Sigmoid colon (tissue), 4 donors: ENCODE results near the gene HACL1.

Source experiments
- CTCF ChIP-seq, 4 experiments: fragments of 450-650 bp in 3 of 4; fragments of 200-600 bp in 1 of 4; IDR thresholded peaks; one replicate each; pipeline ENCODE4 v1.5.1; 2016 to 2019; ENCODE audit warnings: antibody characterized with exemption in 4 of 4, mild to moderate bottlenecking in 3 of 4, moderate library complexity in 2 of 4
- POLR2A ChIP-seq, 2 donors: fragments of 450-650 bp; IDR thresholded peaks; one replicate each; pipeline ENCODE4 v1.6.1; 2016; ENCODE audit warnings: antibody characterized with exemption in 2 of 2, mild to moderate bottlenecking in 2 of 2, moderate library complexity in 2 of 2
- POLR2AphosphoS5 ChIP-seq, 4 donors: sonication (generic); formaldehyde crosslinking; IDR thresholded peaks; one replicate each; pipeline ENCODE4 v1.6.1; 2017; ENCODE audit warnings: antibody characterized with exemption in 4 of 4

DNA sequence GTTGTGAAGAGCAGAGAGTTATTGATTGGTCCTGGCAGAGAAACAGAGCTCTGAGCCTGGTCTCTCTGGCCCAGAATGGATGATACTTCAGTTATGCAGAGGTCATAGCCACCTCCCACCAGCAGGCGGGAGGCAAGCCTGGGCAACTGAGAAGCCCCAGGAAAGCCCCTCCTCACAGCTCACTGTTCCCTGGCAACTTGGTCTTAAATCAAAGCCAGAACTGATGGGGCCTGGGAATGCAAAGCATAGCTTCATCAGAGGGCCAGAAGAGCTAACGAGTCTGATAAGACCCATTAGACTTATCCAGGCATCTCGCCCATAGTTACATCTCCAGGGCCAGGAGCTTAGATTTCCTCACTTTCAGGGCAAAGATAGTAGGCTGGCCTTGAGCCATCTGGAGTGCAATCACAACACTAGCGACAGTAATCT, 74.3 kb downstream of the HACL1 start:
- no peak for TF ChIP-seq CTCF (IDR thresholded peaks at IDR 0.05)
- TF ChIP-seq POLR2A (IDR thresholded peaks at IDR 0.05): no peak
- no peak for TF ChIP-seq POLR2AphosphoS5 (IDR thresholded peaks at IDR 0.05)
